HEK293 (cell line): ENCODE results near the gene UACA.

Experiments
- HOXA7 ChIP-seq: sonication (generic); formaldehyde crosslinking; IDR thresholded peaks from 2 replicates; pipeline ENCODE4 v1.8.1; 2022; ENCODE audit warnings: missing genetic modification reagents, borderline replicate concordance
- ZNF138 ChIP-seq: fragments of 450-650 bp; formaldehyde crosslinking; IDR thresholded peaks from 2 replicates; pipeline ENCODE4 v1.5.1; 2016; ENCODE audit warnings: missing biosample characterization, missing genetic modification characterization, borderline replicate concordance
- ZNF248 ChIP-seq: fragments of 450-650 bp; formaldehyde crosslinking; IDR thresholded peaks from 2 replicates; pipeline ENCODE4 v1.5.1; 2017; ENCODE audit warnings: missing biosample characterization, missing genetic modification characterization
- ZNF670 ChIP-seq: fragments of 450-650 bp; formaldehyde crosslinking; IDR thresholded peaks from 2 replicates; pipeline ENCODE4 v1.5.1; 2016; ENCODE audit warnings: missing biosample characterization, missing genetic modification characterization, low read depth
- ZNF792 ChIP-seq: fragments of 450-650 bp; formaldehyde crosslinking; IDR thresholded peaks from 2 replicates; pipeline ENCODE4 v1.5.1; 2016; ENCODE audit warnings: missing biosample characterization, missing genetic modification characterization
- TF ChIP-seq, protein P1 (sequence below): fragments of 450-650 bp; formaldehyde crosslinking; IDR thresholded peaks from 2 replicates; pipeline ENCODE4 v1.5.1; 2016; ENCODE audit warnings: missing biosample characterization, missing genetic modification characterization

- TF ChIP-seq ZNF138 (no peak), ZNF670 (tag by site-specific recombination) (no peak), HOXA7 (CRISPR knock-in tag) (no peak), ZNF248 (no peak), ZNF792 (tag by site-specific recombination) (no peak)
- TF ChIP-seq, protein P1, sequence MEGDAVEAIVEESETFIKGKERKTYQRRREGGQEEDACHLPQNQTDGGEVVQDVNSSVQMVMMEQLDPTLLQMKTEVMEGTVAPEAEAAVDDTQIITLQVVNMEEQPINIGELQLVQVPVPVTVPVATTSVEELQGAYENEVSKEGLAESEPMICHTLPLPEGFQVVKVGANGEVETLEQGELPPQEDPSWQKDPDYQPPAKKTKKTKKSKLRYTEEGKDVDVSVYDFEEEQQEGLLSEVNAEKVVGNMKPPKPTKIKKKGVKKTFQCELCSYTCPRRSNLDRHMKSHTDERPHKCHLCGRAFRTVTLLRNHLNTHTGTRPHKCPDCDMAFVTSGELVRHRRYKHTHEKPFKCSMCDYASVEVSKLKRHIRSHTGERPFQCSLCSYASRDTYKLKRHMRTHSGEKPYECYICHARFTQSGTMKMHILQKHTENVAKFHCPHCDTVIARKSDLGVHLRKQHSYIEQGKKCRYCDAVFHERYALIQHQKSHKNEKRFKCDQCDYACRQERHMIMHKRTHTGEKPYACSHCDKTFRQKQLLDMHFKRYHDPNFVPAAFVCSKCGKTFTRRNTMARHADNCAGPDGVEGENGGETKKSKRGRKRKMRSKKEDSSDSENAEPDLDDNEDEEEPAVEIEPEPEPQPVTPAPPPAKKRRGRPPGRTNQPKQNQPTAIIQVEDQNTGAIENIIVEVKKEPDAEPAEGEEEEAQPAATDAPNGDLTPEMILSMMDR (tag by site-specific recombination): no peak
Measured at GRCh38 chr15:70783610-70784022, 20.3 kb upstream of the UACA start.
